22Rv1 (cell line): ENCODE measurements around the gene SPON2.

Source experiments
- H3K27ac ChIP-seq: fragments of 450-650 bp; 2 replicates; pipeline ENCODE4 v1.5.1; 2017
- CTCF ChIP-seq: fragments of 450-650 bp; IDR thresholded peaks from 2 replicates; pipeline ENCODE4 v1.5.1; 2017; ENCODE audit warnings: mild to moderate bottlenecking
- ZFX ChIP-seq: fragments of 450-650 bp; IDR thresholded peaks from 2 replicates; pipeline ENCODE4 v1.6.1; 2017; ENCODE audit warnings: antibody characterized with exemption, borderline replicate concordance

SPON2 gene

GRCh38 chr4:1172971-1173757 is 781 bp upstream of the SPON2 start:
- H3K27ac ChIP-seq = no peak overlapping the region

GRCh38 chr4:1171311-1172227 is 814 bp downstream of the SPON2 start:
- TF ChIP-seq CTCF = peak; percentile 37
- TF ChIP-seq ZFX = no peak

More at GRCh38 chr4:1172971-1173757, 781 bp upstream of the SPON2 start:
- no peak for TF ChIP-seq CTCF
- TF ChIP-seq ZFX = no peak

GRCh38 chr4:1170976-1171310 is 1.4 kb downstream of the SPON2 start:
- TF ChIP-seq ZFX (no peak), CTCF (no peak)
- no peak overlapping the region for H3K27ac ChIP-seq

More at GRCh38 chr4:1171311-1172227, 814 bp downstream of the SPON2 start:
- H3K27ac ChIP-seq = no peak overlapping the region

- H3K27ac ChIP-seq = no peak overlapping the region
- TF ChIP-seq CTCF (no peak), ZFX (no peak)
These were observed 2.0 kb downstream of the SPON2 start for GRCh38 chr4:1170156-1170975.

- no peak overlapping the region for H3K27ac ChIP-seq
- TF ChIP-seq CTCF = no peak
- TF ChIP-seq ZFX = no peak
These were observed 2.7 kb downstream of the SPON2 start for GRCh38 chr4:1169691-1170096.

- no peak for TF ChIP-seq CTCF
- no peak for TF ChIP-seq ZFX
- no peak overlapping the region for H3K27ac ChIP-seq
These were observed 3.2 kb downstream of the SPON2 start for GRCh38 chr4:1169171-1169671.
